DND-41 (cell line): ENCODE data around the gene DIAPH3.

Experiments used
- ATAC-seq: fragments of 200-7000 bp; cut with Tn5 transposase; 3 replicates; pipeline ENCODE4 v1.9.1; 2021; ENCODE audit warnings: low read depth; ENCODE audit not compliant: insufficient read depth
- DNase-seq: peaks from one replicate; pipeline ENCODE4 v3.0.0-alpha.2; 2020
- H2AFZ ChIP-seq: 2 replicates; pipeline ENCODE4 v1.6.0; 2012; ENCODE audit warnings: low read depth, low read length
- H3K27ac ChIP-seq: 2 replicates; pipeline ENCODE4 v1.5.1; 2012; ENCODE audit warnings: low read length, inconsistent platforms
- H3K27me3 ChIP-seq: fragments of 200-600 bp; sonication (generic); 2 replicates; pipeline ENCODE4 v1.6.0; 2012; ENCODE audit warnings: low read length, mild to moderate bottlenecking, inconsistent platforms; ENCODE audit not compliant: insufficient read depth, poor library complexity
- H3K36me3 ChIP-seq: 2 replicates; pipeline ENCODE4 v1.5.1; 2012; ENCODE audit warnings: low read length, inconsistent platforms; ENCODE audit not compliant: insufficient read depth
- H3K4me1 ChIP-seq: 2 replicates; pipeline ENCODE4 v1.5.1; 2012; ENCODE audit warnings: mild to moderate bottlenecking, low read length; ENCODE audit not compliant: insufficient read depth
- H3K4me2 ChIP-seq: 2 replicates; pipeline ENCODE4 v1.6.0; 2012; ENCODE audit warnings: mild to moderate bottlenecking, moderate library complexity, low read length, inconsistent platforms; ENCODE audit not compliant: insufficient read depth
- H3K4me3 ChIP-seq, 2 experiments: fragments of 200-600 bp in 1 of 2; shearing (Covaris generic) in 1 of 2; 2 replicates each; pipeline ENCODE4 v1.5.1; 2012 to 2016; ENCODE audit warnings: inconsistent platforms in 2 of 2, low read length in 2 of 2, mild to moderate bottlenecking in 2 of 2, low read depth in 1 of 2, moderate library complexity in 1 of 2
- H3K79me2 ChIP-seq: 2 replicates; pipeline ENCODE4 v1.6.0; 2012; ENCODE audit warnings: low read length, inconsistent platforms; ENCODE audit not compliant: insufficient read depth
- H3K9ac ChIP-seq: 2 replicates; pipeline ENCODE4 v1.6.0; 2012; ENCODE audit warnings: low read depth, mild to moderate bottlenecking, inconsistent platforms, low read length, moderate library complexity
- H3K9me3 ChIP-seq: 2 replicates; pipeline ENCODE4 v1.5.1; 2012; ENCODE audit warnings: low read length, moderate library complexity, mild to moderate bottlenecking, inconsistent platforms; ENCODE audit not compliant: insufficient read depth, severe bottlenecking
- H4K20me1 ChIP-seq: 2 replicates; pipeline ENCODE4 v1.6.0; 2012; ENCODE audit warnings: low read length; ENCODE audit not compliant: insufficient read depth
- CTCF ChIP-seq: IDR thresholded peaks from 2 replicates; pipeline ENCODE4 v1.5.1; 2012; ENCODE audit warnings: borderline replicate concordance, low read length, moderate library complexity, mild to moderate bottlenecking; ENCODE audit not compliant: poor library complexity, severe bottlenecking; ENCODE audit errors: extremely low read depth
- EZH2 ChIP-seq: IDR thresholded peaks from 3 replicates; pipeline ENCODE4 v1.6.1; 2012; ENCODE audit warnings: borderline replicate concordance, low read depth, mild to moderate bottlenecking, moderate library complexity, low read length, inconsistent platforms; ENCODE audit not compliant: severe bottlenecking

DIAPH3 gene

GRCh38 chr13:59658738-59659330, 504.9 kb downstream of the DIAPH3 start:
- no peak overlapping the region for H3K4me3 ChIP-seq
- TF ChIP-seq CTCF (no peak), EZH2 (no peak)
- H3K9me3 ChIP-seq, result no peaks in the 10 kb centered on the region
- peaks cover 3% of the 10 kb centered on the region; the same call in 1 of the 2 replicates for H3K36me3 ChIP-seq
- H4K20me1 ChIP-seq, result no peaks in the 10 kb centered on the region
- no peaks in the 10 kb centered on the region for H3K4me1 ChIP-seq
- no peak overlapping the region for H3K4me2 ChIP-seq
- no peak overlapping the region for H3K9ac ChIP-seq
- no peak overlapping the region for H2AFZ ChIP-seq
- no peaks in the 10 kb centered on the region for H3K27me3 ChIP-seq
- H3K27ac ChIP-seq, result no peak overlapping the region
- no peaks in the 10 kb centered on the region for H3K79me2 ChIP-seq
- ATAC-seq (peak; percentile 55; the same call in 2 of the 3 replicates), DNase-seq (no peak)

- no peak overlapping the region for H3K4me2 ChIP-seq
- no peak overlapping the region for H3K4me3 ChIP-seq
- H4K20me1 ChIP-seq, result no peaks in the 10 kb centered on the region
- no peaks in the 10 kb centered on the region for H3K4me1 ChIP-seq
- no peaks in the 10 kb centered on the region for H3K9me3 ChIP-seq
- ATAC-seq, result peak; percentile 27; the same call in 1 of the 3 replicates
- no peaks in the 10 kb centered on the region for H3K27me3 ChIP-seq
- TF ChIP-seq CTCF (no peak), EZH2 (no peak)
- H3K36me3 ChIP-seq, result no peaks in the 10 kb centered on the region
- H3K9ac ChIP-seq, result no peak overlapping the region
- H3K79me2 ChIP-seq, result no peaks in the 10 kb centered on the region
- H3K27ac ChIP-seq, result no peak overlapping the region
- no peak overlapping the region for H2AFZ ChIP-seq
- DNase-seq, result no peak
Observed at GRCh38 chr13:59658027-59658737, 505.5 kb downstream of the DIAPH3 start.

GRCh38 chr13:59653916-59654315, 509.8 kb downstream of the DIAPH3 start:
- ATAC-seq, result no peak
- H3K27ac ChIP-seq, result no peak overlapping the region
- H3K36me3 ChIP-seq, result no peaks in the 10 kb centered on the region
- no peak overlapping the region for H3K4me3 ChIP-seq
- H3K4me1 ChIP-seq, result no peaks in the 10 kb centered on the region
- no peaks in the 10 kb centered on the region for H3K27me3 ChIP-seq
- no peaks in the 10 kb centered on the region for H3K79me2 ChIP-seq
- no peaks in the 10 kb centered on the region for H4K20me1 ChIP-seq
- no peak overlapping the region for H3K9ac ChIP-seq
- DNase-seq, result no peak
- H3K4me2 ChIP-seq, result no peak overlapping the region
- H3K9me3 ChIP-seq, result no peaks in the 10 kb centered on the region
- no peak for TF ChIP-seq EZH2
- TF ChIP-seq CTCF, result no peak
- H2AFZ ChIP-seq, result no peak overlapping the region

GRCh38 chr13:59651479-59651878, 512.2 kb downstream of the DIAPH3 start:
- H3K4me2 ChIP-seq, result no peak overlapping the region
- ATAC-seq, result no peak
- H3K4me3 ChIP-seq, result no peak overlapping the region
- H3K36me3 ChIP-seq, result no peaks in the 10 kb centered on the region
- no peaks in the 10 kb centered on the region for H3K79me2 ChIP-seq
- H3K4me1 ChIP-seq, result no peaks in the 10 kb centered on the region
- TF ChIP-seq EZH2 (no peak), CTCF (no peak)
- H3K27me3 ChIP-seq, result no peaks in the 10 kb centered on the region
- no peak overlapping the region for H3K27ac ChIP-seq
- no peak overlapping the region for H3K9ac ChIP-seq
- no peak overlapping the region for H2AFZ ChIP-seq
- DNase-seq, result no peak
- H4K20me1 ChIP-seq, result no peaks in the 10 kb centered on the region
- no peaks in the 10 kb centered on the region for H3K9me3 ChIP-seq
